Stimulated activated CD8-positive, alpha-beta memory T cell treated with anti-CD3 and anti-CD28 coated beads, Interleukin-15, amount 100 ng/mL, for 48 hours (primary cell): ENCODE measurements around the gene ZNF518A.
"Not testable (repeated sequence)": the region's sequence is repeated elsewhere in the genome, so short reads cannot be mapped to it uniquely, and the experiment has no call there.

Source experiments
- DNase-seq, 2 donors: peaks; one replicate each; pipeline ENCODE4 v3.0.0-alpha.2; 2020; ENCODE audit warnings: low read depth in 2 of 2

Gene ZNF518A

GRCh38 chr10:96136810-96137209 is 6.7 kb downstream of the ZNF518A start:
- no peak for DNase-seq

GRCh38 chr10:96137567-96137966 is 7.5 kb downstream of the ZNF518A start:
- no peak for DNase-seq

GRCh38 chr10:96138102-96138501 is 8.0 kb downstream of the ZNF518A start:
- DNase-seq, result no peak

- DNase-seq, result no peak
Observed at GRCh38 chr10:96152437-96152836, 22.3 kb downstream of the ZNF518A start.

- DNase-seq, result peak in 1 of 2 donors; percentile 12
Observed at GRCh38 chr10:96153070-96153469, 23.0 kb downstream of the ZNF518A start.

- DNase-seq, result no peak
Observed at GRCh38 chr10:96165726-96166125, 35.6 kb downstream of the ZNF518A start.

GRCh38 chr10:96168546-96168945 is 38.4 kb downstream of the ZNF518A start:
- no peak for DNase-seq

- no peak for DNase-seq
Observed at GRCh38 chr10:96170230-96170629, 40.1 kb downstream of the ZNF518A start.

GRCh38 chr10:96172666-96173065 is 42.6 kb downstream of the ZNF518A start:
- DNase-seq, result no peak

- no peak for DNase-seq
Observed at GRCh38 chr10:96176985-96177384, 46.9 kb downstream of the ZNF518A start.

GRCh38 chr10:96188421-96188820 is 58.3 kb downstream of the ZNF518A start:
- DNase-seq, result no peak

GRCh38 chr10:96188916-96189315 is 58.8 kb downstream of the ZNF518A start:
- DNase-seq, result no peak

- not testable (repeated sequence) for DNase-seq
Observed at GRCh38 chr10:96189505-96189904, 59.4 kb downstream of the ZNF518A start.

- no peak for DNase-seq
Observed at GRCh38 chr10:96201525-96201924, 71.4 kb downstream of the ZNF518A start.

- no peak for DNase-seq
Observed at GRCh38 chr10:96205580-96205979, 75.5 kb downstream of the ZNF518A start.

- no peak for DNase-seq
Observed at GRCh38 chr10:96208271-96208670, 78.2 kb downstream of the ZNF518A start.

GRCh38 chr10:96208946-96209345 is 78.8 kb downstream of the ZNF518A start:
- no peak for DNase-seq

GRCh38 chr10:96211764-96212163 is 81.7 kb downstream of the ZNF518A start:
- DNase-seq, result no peak

GRCh38 chr10:96212911-96213310 is 82.8 kb downstream of the ZNF518A start:
- DNase-seq, result no peak
